Medulla oblongata (tissue), 1 donor: Measurements from ENCODE around the gene NAB2.

ENCODE experiments used
- DNase-seq: peaks from one replicate; pipeline ENCODE4 v3.0.0-alpha.2; 2015; ENCODE audit errors: extremely low spot score

NAB2 gene

DNA sequence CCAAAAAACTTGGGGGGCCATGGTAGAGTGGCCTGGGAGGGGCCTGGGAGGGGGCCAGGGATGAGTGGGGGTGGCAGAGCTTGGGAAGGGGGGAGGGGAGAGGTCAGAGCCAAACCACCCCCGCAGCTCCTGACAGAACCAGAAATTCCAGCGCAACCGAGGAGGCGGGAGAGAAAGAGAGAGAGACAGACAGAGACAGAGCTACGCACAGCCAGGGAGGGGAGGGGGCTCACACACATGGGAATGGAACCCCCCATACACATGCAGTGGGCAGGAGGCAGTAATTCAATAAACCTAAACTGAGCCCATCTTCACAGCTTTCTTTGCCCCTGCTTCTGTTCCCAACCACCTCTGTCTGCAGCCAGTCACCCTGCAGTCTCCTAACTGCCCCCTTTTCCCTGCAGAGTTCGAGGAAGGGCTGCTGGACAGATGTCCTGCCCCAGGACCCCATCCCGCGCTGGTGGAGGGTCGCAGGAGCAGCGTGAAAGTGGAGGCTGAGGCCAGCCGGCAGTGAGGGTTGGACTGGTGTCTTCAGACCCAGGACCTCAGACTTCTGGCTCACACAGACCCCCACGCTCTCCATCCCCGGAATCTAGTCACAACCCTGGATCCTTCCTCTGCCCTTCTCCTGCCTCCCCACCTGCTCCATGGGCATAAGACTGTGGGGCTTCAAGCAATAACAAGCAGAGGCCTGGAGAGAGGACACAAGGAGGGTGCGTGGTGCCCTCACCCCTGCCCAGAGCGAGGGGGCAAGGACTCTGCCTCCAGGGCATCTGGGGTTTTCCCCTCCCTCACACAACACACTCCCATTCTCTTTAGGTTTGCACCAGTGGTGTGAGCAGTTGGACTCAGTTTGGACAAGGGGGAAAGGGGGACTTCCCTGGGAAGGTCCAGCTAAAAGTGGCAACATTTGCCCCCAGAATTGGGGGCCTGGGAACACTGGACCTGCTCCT, 5.6 kb downstream of the NAB2 start:
- no peak for DNase-seq

DNA sequence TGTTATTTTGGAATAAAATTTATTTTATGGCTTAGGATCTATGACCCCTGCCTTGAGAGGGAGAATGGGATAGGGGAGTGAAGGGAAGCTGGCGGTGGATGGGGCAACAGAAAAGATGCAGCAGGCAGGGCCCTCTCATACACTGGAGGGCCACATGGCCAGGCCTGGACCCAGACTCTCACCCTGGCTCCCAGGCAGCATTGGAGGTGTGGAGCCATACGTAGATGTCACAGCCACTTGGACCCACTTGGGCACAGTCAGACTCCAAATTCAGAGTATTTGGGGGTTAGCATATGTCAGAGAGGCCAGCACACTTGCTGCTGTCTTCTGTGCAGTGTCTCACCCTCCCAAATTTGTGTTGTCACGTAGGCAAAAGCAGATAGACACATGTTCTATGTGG, 6.5 kb downstream of the NAB2 start:
- DNase-seq = no peak

DNA sequence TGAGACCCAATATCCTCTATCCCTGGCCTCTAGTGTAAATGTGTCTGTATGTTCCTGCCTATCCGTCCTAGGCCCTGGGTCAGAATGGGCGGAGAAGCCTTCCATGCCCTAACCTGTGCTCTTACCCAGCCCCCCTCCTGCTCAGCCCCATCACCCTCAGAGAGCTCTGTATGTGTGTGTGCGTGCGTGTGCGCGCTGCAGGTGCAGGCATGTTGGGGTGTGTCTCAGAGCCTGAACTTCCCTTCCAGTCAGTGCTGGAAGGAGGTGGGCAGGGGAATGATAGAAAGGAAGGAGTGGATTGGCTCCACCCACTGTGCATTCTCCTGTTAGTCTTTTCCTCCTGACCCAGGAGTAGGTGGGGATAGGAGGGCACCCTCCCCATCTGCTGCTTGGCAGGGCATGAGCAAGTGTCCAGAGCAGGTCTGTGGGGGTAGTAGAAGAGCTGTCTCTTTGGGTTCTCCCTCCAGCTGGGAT, 7.2 kb downstream of the NAB2 start:
- no peak for DNase-seq

DNA sequence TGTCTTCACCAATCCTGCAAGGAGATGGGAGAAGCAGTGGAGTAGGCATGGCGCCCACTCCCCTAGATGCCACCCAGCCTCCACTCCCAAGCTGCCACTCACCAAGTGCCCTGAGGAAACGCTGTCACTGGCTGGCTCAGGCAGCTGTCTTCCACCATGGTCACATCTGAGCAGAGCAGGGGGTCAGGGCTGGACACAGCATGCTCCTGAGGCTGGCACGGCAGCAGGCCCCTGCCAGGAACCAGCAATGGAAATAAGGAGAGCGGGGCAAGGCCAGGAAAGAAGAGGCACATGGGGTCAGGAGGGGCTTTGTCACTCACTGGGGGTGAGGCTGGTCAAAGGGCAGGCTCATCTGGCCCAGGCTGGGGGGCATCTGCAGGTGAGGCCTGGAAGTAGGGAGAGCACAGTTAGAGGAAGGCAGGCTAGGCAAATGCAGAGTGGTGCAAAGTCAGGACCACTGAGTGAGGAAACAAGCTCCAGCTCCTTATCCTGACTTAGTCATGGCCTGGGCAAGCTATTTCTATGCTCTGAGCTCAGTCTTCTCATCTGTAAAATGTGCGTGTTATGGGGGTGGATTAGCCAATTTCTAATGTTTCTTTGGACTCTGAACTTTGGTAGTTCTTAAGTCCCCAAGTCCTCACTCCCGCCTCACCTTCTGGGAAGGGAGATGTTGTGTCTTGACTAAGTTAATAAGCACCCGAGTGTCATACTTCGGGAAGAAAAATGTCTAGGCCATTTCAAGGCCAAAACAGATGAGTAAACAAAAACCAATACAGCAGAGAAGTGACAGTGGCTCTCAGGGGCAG, 8.0 kb downstream of the NAB2 start:
- no peak for DNase-seq

DNA sequence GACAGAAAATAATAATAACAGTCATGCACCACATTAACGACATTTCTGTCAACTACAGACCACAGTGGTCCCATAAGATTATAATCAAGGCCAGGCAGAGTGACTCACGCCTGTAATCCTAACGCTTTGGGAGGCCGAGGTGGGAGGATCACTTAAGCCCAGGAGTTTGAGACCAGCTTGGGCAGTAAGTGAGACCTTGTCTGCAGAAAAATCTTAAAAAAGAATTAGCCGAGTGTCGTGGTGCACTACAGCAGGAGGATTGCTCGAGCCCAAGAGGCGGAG, 8.6 kb downstream of the NAB2 start:
- DNase-seq = no peak

DNA sequence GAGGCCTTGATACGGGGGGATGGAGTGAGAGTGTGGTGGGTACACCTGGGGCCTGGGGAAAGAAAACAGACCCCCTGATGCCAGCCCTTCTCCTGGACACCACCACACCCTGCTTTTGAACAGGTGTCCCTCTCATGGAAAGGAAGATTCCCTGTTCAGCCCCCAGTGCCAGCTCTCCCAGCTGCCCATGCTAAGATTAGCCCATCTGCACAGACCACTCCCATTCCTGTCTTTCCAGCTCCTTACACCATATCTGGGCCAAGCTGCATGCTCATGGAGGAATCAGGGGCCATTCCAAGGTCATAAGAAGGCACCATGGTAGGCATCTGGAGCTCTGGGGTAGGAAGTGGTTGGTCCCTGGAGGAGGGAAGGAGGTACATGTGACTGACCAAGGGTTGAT, 9.6 kb downstream of the NAB2 start:
- DNase-seq = no peak

DNA sequence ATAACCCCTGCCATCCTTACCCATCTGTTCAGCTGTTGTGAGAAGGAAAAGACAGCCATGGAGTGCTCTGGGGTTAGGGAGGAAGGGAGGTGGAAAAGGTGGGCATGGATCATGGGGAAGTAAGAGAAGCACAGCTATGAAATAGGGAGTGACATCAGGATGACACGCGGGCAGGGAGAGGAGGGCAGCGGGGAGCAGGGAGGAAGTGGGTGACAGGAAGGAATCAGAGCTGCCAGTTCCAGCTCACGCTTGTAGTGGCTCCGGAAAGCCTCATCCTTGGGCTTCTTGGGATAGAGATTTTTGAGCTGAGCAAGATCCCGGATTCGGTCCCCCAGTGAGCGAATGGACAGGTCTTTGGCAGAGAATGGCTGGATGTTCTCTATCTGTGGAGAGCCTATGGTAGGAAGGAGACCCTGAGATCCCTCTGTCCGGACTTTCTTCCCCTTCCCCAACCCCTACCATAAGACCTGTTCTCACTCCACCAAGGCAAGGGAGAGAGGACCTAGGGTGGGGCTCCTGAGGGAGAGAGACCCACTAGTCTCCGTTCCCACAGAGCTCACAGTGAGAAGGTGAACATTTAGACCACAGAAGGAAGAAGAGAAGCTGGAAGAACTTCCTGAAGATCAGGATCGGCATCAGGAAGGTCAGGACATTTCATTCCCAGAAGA, 10.3 kb downstream of the NAB2 start:
- DNase-seq = no peak

DNA sequence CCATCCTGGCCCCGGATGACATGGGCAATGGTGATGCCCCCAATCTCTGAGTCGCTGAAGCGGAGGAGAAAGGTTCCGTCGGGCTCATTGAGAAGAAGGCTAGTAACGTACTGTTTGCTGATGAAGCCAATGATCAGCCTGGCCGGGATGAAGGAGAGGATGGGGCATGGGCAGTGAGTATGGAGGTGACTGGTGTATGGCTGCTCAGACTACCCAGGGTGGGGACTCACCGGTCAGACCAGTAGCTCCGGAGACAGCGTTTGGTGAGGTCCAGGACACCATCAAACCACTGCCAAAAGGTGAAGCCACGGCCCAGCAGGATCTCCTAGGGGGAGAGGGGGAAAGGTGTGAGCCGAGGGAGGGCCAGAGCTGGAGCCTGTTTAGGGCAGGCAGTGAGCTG, 10.9 kb downstream of the NAB2 start:
- DNase-seq = no peak

DNA sequence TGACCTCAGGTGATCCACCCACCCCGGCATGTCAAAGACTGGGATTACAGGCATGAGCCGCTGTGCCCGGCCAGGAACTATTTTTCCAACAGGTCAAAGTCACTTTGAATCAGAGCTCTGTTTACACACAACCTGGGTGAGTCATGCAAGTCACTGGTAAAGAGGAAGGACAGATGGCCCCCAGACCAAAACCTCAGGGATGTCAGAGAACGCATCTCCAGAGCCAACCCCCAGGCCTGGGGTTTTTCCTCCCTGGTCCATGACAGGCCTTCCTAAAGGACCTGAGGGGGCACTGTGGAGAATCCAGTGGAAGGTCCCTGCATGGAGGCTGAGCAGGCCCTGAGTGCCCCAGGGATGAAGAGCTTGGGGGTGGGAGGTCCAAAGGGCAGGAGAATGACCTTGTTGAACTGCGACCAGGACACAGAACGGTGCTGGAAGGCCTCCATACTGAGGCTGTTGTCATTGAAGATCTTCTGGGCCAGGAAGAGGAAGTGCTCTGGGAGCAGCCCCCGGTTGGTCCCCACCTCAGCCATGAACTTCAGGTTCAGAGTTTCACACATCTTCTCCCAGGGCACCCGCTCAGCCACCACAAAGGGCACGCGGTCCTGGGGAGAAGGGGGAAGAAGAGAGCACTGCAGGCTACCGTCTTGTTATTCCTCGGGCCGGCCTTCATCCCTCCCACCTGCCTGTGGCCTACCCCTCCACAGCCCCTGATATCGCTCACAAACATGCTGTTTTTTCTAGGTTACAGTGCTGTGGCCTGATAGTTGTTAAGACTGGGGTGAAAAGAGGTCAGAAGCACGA, 13.2 kb downstream of the NAB2 start:
- DNase-seq = no peak

DNA sequence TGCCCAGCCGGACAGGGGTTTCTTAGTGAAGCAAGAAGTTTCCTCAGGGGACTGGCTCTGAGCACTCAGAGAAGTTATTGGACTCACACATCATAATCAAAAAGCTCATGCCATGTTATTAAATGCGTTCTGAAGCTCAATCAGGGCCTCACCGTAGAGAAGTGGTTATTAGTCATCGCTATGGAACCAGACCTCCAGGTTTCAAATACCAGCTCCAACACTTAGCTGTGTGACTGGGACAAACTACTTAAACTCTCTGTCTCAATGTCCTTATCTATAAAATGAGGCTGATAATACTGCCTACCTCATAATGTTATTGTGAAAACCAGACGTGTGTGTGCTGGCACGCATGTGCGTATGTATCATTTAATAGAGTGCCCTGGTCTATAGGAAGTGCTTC, 14.9 kb downstream of the NAB2 start:
- DNase-seq = no peak

DNA sequence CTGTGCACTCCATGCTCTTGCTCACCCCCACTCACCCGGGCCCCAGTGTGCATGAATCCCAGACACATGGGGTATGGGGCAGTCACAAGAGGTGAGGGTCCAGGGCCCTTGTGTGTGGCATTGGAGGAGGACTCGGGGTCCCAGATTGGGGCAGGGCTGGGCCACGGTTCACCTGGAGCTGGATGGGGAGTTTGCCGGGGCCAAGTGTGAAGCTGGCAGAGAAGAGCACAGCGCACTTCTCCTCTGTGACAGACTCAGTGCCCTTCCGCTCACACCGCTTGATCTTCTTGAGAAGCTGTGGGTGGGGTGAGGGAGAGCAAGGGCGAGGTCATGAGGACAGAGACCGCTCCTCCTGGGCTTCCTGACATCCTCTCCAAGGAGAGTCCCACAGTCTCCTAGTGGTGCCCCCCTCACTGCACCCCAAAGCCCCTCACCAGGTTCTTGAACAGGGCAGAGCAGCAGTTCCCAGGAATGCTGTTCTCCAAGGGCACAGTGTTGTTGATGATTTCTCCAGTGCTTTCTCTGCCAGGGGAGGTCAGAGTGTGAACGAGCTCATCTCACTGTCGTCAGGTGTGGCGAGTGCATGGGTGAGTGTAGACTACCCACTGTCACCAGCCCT, 15.5 kb downstream of the NAB2 start:
- no peak for DNase-seq

DNA sequence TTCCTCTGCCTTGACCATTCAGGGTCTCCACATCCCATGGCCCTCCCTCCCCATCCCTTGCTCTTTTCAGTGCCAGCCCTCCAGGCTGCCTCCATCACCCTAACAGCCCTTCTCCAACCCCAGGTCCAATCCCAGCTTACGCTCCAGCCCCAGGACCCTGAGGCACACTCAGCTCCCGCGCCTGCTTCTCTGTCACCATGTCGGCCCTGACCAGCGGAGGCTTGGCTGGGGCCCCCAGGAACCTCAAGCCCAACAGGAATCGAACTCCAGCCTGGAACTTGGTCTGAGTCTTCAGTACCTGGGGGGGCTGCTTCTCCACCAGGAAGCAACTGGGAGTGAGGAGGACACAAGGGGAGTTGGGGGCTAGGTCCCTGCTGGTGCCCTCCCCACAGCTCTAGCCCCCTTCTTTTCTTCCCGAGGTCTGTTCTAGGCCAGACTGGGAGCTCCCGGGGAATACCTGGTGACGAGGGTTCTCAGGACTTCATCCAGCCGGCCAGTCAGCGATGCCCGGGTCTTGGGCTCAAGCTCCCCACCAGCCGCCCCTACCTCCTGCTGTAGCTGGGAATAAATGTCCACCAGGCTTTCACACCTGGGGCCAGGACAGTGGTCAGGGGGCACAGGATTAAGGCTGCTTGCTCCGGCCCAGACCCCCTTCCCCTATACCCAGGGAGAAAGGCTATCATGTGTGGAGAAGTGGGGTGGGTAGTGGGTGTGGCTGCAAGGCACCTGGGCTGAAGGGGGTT, 16.3 kb downstream of the NAB2 start:
- no peak for DNase-seq

DNA sequence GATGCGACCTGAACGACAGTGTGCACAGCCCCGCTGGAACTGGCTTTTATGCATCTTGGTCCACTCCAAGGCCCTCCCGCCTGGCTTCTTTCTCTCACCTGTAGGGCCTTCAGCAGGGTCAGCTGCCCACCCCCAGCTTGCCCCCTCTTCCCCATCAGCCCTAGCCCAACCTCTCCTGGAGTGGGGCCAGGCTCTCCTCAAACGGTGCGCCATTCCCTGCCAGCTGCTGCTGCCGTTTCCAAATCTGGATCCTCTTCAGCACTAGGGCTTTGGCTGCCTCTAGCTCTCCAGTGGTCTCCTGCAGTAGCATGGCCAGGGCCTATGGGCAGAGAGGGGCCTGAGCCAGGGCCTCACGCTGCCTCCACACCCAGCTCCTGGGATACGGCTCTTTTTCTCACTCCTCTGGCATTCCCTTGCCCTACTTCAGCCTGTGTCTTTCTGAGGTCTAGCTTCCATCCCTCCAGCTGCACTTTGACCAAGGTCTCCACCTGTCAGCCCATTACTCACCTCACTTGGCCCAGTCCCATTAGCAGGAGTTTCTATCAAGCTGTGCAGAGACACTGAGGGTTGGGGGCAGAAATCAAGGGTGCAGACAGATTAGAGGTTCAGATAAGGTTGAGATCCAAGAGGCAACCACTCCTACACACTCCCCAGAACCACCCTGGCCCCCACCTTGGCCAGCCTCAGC, 17.3 kb downstream of the NAB2 start:
- DNase-seq = no peak

DNA sequence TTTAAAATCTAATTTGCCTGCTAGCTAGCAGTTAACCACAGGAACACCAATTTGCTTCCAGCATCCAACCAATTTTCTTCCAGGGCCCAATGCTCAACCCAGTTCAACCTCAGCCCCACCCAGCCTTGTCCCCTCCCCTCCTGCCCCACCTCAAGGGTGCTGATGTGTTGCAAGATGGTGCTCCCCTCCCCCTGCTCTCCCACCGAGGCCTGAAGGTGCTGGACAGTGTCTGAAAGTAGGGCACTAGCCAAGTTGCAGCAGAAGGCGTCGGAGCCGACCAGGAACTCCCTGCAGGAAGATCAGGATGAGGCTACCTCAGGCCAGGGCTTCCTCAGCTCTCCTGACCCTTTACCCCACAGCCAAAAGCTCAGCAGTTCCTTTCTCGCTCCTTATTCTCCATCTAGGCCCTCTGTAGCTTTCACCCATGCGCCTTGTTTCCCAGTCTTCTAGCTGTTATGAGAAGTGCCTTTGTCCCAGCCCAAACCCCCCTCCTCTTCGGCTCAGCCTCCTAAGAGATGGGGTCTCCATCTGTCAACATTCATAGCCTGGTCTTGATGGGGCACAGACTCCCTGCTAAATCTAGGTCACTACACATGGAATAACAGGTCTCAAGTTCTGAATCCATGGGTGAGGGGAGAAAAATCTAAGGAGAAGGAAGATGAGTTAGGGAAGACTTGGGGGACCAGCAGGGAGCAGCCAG, 18.7 kb downstream of the NAB2 start:
- no peak for DNase-seq

DNA sequence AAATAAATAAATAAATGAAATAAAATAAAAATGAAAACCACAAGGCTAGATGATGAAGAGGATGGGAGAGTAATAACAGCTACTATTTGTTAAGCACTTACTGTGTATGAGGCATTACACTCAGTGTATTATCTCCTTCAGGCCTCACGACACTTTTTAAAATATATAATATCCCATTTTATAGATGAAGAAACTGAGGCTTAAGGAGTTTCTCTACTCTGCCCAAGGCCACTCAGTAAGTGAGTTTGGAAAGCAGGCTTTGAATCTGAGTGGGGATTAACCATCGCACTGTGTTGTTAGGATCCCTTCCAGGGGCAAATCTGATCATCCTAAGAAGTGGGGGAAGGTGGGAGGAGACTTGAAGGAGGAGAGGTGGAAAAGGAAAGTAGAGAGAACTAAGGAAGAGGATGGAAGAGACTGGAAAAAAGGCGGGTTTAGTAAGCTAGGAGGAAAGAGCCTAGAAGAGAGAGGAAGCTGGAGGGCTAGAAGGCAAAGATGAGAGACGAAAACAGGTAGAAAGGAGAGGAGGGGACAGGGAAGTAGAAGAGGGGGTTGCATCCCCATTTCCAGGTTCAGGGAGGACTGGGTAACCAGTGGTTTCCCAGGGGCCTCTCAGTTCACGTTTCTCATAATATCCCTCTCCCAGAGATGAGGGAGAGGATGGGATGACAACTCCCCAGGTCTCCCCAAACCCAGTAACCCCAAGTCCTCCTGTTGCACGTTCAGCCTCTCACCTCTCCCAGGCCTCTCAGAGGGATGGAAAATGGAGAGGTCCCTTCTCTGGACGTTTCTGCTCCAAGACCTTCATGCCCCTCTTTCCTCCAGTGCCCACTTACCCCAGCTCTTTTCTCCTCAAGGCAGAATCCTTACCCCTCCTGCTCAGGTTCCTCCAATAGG, 20.5 kb downstream of the NAB2 start:
- DNase-seq = no peak

DNA sequence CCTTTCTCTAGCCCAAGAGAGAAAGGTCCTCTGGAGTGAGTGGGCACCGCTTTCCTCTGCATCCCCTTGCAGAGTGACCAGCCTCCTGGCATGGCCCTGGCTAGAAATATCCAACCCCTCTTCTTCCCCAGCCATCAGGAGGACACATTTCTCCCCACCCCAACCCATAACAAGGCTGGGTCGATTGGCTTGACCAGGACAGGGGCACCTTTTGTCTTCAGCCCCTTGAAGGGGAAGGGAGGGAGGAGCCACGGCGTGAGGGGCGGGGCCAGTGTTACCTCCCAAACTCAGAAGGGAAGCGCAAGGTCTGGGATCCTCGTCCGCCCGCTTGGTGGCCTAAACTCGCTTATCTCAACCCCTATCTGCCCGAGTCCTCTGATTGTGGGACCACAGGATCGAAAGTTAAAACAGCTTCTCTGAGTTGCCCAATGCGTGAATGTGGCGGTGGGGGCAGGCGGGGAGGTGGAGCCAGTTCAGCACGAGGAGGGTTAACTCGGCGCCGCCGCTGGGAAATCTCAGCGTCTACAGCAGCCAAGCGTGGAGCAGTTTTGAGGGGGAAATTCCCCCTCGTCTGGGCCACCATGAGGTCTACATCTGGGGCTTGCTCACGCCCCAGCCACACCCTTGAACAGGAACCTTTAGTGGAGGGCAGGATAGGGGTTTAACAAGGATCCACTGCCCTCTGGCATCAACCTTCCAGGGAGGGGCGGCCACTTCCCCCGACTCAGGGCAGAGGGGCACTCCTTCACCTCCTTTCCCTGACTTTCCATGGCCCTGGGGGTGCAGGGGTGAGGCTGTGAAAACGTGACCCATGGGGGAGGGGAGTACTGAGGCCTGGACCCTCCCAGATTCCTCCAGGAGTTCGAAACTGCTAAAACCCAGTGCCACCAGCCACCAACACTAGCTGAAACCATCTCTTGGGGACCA, 21.5 kb downstream of the NAB2 start:
- DNase-seq = peak; percentile 38
